Adrenal gland (tissue), 12 donors: ENCODE data around the gene CSPG4. TPM values are rescaled to one million over a fixed set of nuclear protein-coding genes. Genes with fewer than 3 reads are reported as not detected.
A peak's percentile ranks its signal among the peaks of the same experiment; 100 is the strongest.

Source experiments
- DNase-seq, 7 donors: peaks; one replicate each; pipeline ENCODE4 v3.0.0-alpha.2; 2019 to 2020
- H3K27ac ChIP-seq, 5 donors: fragments of 200-600 bp; sonication (generic) in 4 of 5; 1 replicate in 3 of 5; 2 replicates in 2 of 5; pipeline versions ENCODE4 v1.5.1 to v1.8.0; 2016 to 2020; ENCODE audit warnings: mild to moderate bottlenecking in 1 of 5
- H3K27me3 ChIP-seq: fragments of 200-600 bp; 2 replicates; pipeline ENCODE4 v1.8.0; 2021
- H3K36me3 ChIP-seq, 2 donors: fragments of 200-600 bp; replicated peaks in 1 of 2; 1 replicate in 1 of 2; 2 replicates in 1 of 2; pipeline versions ENCODE4 v1.5.1 to v1.8.0; 2018 to 2022
- H3K4me1 ChIP-seq, 2 donors: fragments of 200-600 bp; replicated peaks in 1 of 2; 1 replicate in 1 of 2; 2 replicates in 1 of 2; pipeline versions ENCODE4 v1.5.1 to v1.8.0; 2018 to 2021
- H3K4me3 ChIP-seq, 4 donors: fragments of 200-600 bp; sonication (generic) in 3 of 4; one replicate each; pipeline ENCODE4 v1.5.1; 2016 to 2018
- H3K9me3 ChIP-seq, 3 donors: fragments of 200-600 bp; sonication (generic) in 1 of 3; replicated peaks in 1 of 3; 1 replicate in 2 of 3; 2 replicates in 1 of 3; pipeline versions ENCODE4 v1.5.1 to v1.8.0; 2016 to 2021
- CTCF ChIP-seq, 6 experiments: fragments of 450-650 bp in 4 of 6; fragments of 200-600 bp in 2 of 6; sonication (generic) in 1 of 6; IDR thresholded peaks; 1 replicate in 5 of 6; 2 replicates in 1 of 6; pipeline versions ENCODE4 v1.5.1 to v1.8.0; 2016 to 2021; ENCODE audit warnings: antibody characterized with exemption in 6 of 6, mild to moderate bottlenecking in 2 of 6, moderate library complexity in 1 of 6
- POLR2A ChIP-seq, 2 donors: fragments of 450-650 bp; IDR thresholded peaks; one replicate each; pipeline ENCODE4 v1.6.1; 2017; ENCODE audit warnings: antibody characterized with exemption in 2 of 2, mild to moderate bottlenecking in 2 of 2, moderate library complexity in 1 of 2
- WGBS, 4 donors: extraction: QIAGEN DNeasy Blood & Tissue Kit in 2 of 4; methylation state at CpG; one replicate each; pipeline versions ENCODE4 v1.1.5 to v1.1.7; 2013 to 2017; 5-methylcytosine and 5-hydroxymethylcytosine counted together
- intact Hi-C, 2 donors: fragments of 100-400 bp; cut with DNase I; formaldehyde crosslinking; loops; one replicate each; pipeline versions ENCODE4 v1.14.1 to v1.15.0; 2022 to 2023
- polyA plus RNA-seq, 3 donors: library from polyadenylated mRNA; stranded (reverse); fragments of 200-250 nt in 2 of 3; fragments of 350-450 nt in 1 of 3; fragmentation: Illumina TruSeq in 1 of 3; extraction: RNeasy Lipid Tissue Mini Kit (QIAGEN cat#74804) in 1 of 3; gene quantifications; one replicate each; pipeline ENCODE4 v1.2.3, GENCODE V29; 2013 to 2014
- total RNA-seq, 9 donors: library from RNA; depleted of rRNA in 4 of 9; stranded (reverse); fragments of >200 nt in 4 of 9; fragments of 120-200 nt in 1 of 9; fragmentation: NEBNext Ultra II Directional in 1 of 9; extraction: Animal tissue kit (Norgen Biotek cat#: 25700) in 1 of 9; gene quantifications; one replicate each; pipeline versions ENCODE4 v1.1.0 to v1.2.4, GENCODE V29; 2013 to 2023
- donor health status: healthy with polysubstance abuse.
- donor health status: Bipolar disorder and iron deficiency.
- donor health status: DM: yes; HTN: yes; CAD: no.
- donor health status: DM: no; HTN: no; CAD: no.
- donor health status: DM: no; HTN: no; CAD: no.
- donor health status: DM: yes; HTN: yes; CAD: no.

CSPG4 gene
- total and polyA plus RNA-seq, 12 donors, result 0.55 to 6.6 (median 2.8) TPM

- peaks cover 0 to 8% of the 10 kb centered on the region in 2 donors for H3K4me1 ChIP-seq
- TF ChIP-seq CTCF (IDR thresholded peaks at IDR 0.05) (no peak), POLR2A (IDR thresholded peaks at IDR 0.05) (no peak)
- no peaks in the 10 kb centered on the region for H3K27me3 ChIP-seq
- no peak for DNase-seq
- no peaks in the 10 kb centered on the region for H3K36me3 ChIP-seq
- H3K4me3 ChIP-seq, result no peak overlapping the region
- 58 to 68% (median 64%) methylated on average over 5 to 14 of the region's 14 CpGs for WGBS, 4 donors
- H3K27ac ChIP-seq, result peak overlapping the region in 2 of 5 donors; percentile 60 to 73
- H3K9me3 ChIP-seq, result no peaks in the 10 kb centered on the region
- intact Hi-C loops, result no loop called here
Measured at GRCh38 chr15:75672646-75673425, 39.8 kb downstream of the CSPG4 start.

- H3K36me3 ChIP-seq, result no peaks in the 10 kb centered on the region
- 71 to 83% (median 74%) methylated on average over 3 to 11 of the region's 11 CpGs for WGBS, 4 donors
- TF ChIP-seq CTCF (IDR thresholded peaks at IDR 0.05) (no peak), POLR2A (IDR thresholded peaks at IDR 0.05) (no peak)
- peaks cover 0 to 8% of the 10 kb centered on the region in 2 donors for H3K4me1 ChIP-seq
- no peak overlapping the region for H3K4me3 ChIP-seq
- DNase-seq, result no peak
- H3K27ac ChIP-seq, result no peak overlapping the region
- intact Hi-C loops, result no loop called here
- no peaks in the 10 kb centered on the region for H3K9me3 ChIP-seq
- no peaks in the 10 kb centered on the region for H3K27me3 ChIP-seq
Measured at GRCh38 chr15:75671730-75672602, 40.7 kb downstream of the CSPG4 start.

GRCh38 chr15:75669879-75670212 is 42.8 kb downstream of the CSPG4 start:
- no peaks in the 10 kb centered on the region for H3K36me3 ChIP-seq
- H3K9me3 ChIP-seq, result no peaks in the 10 kb centered on the region
- DNase-seq, result no peak
- H3K4me1 ChIP-seq, result peaks cover 0 to 14% of the 10 kb centered on the region in 2 donors
- intact Hi-C loops, result no loop called here
- no peak overlapping the region for H3K27ac ChIP-seq
- 79 to 90% (median 84%) methylated on average over 5 to 6 of the region's 6 CpGs for WGBS, 4 donors
- H3K4me3 ChIP-seq, result no peak overlapping the region
- no peaks in the 10 kb centered on the region for H3K27me3 ChIP-seq
- no peak for TF ChIP-seq CTCF (IDR thresholded peaks at IDR 0.05)
- TF ChIP-seq POLR2A (IDR thresholded peaks at IDR 0.05), result no peak

GRCh38 chr15:75669191-75669878 is 43.3 kb downstream of the CSPG4 start:
- TF ChIP-seq CTCF (IDR thresholded peaks at IDR 0.05) (no peak), POLR2A (IDR thresholded peaks at IDR 0.05) (no peak)
- Histone ChIP-seq H3K36me3 (no peaks in the 10 kb centered on the region), H3K27me3 (no peaks in the 10 kb centered on the region), H3K9me3 (no peaks in the 10 kb centered on the region), H3K4me3 (no peak overlapping the region), H3K4me1 (peaks cover 0 to 14% of the 10 kb centered on the region in 2 donors), H3K27ac (no peak overlapping the region)
- no peak for DNase-seq
- intact Hi-C loops, result no loop called here
- WGBS, 4 donors, result 67 to 86% (median 83%) methylated on average over 4 to 14 of the region's 14 CpGs
